Limb (tissue), 2 donors: ENCODE measurements around the gene RCBTB2.

Source experiments
- DNase-seq, 2 donors: peaks; one replicate each; pipeline ENCODE4 v3.0.0-alpha.2; 2016; ENCODE audit errors: extremely low spot score in 2 of 2

Gene RCBTB2

DNA sequence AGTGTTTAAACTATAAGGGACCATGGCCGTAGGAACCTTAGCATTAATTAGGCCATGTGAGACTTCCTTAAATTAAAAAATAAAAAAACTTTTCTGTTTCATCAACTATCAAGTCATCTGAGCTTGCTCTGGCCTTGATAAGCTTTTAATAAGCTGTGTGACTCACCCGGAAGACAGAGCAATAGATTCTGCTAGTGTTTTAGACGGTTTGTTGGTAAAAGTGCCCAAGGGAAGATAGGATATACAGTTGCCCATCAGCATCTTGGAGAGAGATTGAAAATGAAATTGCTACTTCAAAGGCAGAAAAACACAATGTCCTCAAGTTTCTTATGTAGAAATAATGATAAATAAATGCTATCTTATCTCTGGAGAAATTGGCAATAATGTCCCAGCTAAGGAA, 31.2 kb upstream of the RCBTB2 start:
- no peak for DNase-seq

DNA sequence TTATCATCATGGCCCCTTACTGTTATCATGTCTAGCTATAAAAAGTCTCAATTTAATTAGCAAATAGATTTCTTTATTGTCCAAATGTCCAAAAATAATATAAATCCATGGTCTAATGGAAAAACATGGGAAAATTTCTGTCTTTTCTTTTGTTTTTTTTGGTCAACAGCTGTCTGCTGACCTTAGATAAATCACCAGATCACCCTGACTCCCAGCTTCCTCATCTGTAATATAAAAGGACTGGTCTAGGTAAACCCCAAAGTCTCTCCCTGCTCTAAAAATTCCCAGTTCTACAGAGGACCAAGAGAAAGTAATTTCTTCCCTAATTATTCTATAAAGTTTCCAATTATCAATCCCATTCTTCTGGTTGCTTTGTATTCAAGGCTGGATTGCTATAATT, 30.7 kb upstream of the RCBTB2 start:
- no peak for DNase-seq

GRCh38 chr13:48562296-48563066, 29.6 kb upstream of the RCBTB2 start:
- DNase-seq: no peak

DNA sequence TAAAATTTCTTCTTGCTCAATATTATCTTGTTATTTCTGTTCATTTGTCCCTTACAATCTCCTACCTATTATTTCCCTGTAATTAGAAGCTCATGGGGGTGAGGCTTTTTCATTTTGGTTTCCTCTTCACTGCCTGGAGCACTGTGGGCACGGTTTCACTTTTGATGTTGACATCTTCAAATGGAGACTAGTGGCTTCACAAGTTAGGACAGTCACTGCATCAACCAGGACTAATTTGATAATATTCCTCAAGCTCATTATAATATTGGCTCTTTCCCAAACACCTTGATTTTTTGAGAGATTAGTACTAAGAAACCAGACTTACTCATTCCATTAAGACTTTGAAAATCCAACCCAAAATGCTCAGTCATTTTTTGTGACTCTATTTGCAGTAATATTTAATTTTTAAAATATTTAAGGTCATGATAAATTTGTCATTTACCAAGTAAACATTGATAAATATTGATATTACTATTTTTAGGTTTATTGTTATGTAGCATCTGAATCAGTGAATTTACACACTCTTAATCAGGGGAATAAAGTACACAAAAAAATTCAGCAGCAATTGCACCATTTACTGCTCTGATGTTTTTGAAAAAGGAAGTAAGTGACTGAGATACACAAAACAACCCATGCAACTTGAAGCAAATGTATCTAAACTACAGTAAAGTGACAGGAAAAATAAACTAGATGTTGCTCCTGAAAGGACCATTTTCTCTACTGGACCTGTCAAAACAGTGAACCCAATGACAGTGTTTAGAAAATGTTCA, 28.8 kb upstream of the RCBTB2 start:
- no peak for DNase-seq

DNA sequence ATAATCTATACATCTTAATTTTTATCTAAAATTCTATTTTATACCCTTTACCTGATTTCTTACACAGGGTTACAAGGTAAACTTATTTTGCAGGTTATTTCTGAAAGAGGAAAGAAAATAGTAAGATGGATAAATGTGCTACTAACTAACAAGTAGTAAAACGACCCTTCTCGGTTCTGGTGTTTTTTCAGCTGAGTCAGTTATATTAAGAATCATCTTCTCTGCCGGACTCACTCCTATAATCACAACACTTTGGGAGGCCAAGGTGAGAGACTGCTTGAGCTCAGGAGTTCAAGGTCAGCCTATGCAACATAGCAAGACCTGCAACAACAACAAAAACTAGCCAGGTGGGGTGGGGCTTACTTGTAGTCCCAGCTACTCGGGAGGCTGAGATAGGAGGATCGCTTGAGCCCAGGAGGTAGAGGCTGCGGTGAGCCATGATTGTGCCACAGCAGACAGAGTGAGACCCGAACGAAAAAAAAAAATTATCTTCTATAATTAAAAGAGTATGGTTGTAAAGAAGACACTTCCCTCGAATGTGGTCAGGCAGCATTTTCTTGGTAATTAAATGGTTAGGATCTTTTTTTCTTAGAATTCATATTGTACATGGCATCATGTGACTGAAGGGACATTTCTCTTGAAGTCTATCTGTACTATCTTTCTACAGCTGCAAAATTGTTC, 27.9 kb upstream of the RCBTB2 start:
- no peak for DNase-seq

GRCh38 chr13:48559638-48560320, 26.9 kb upstream of the RCBTB2 start:
- no peak for DNase-seq

- DNase-seq: no peak
Measured at GRCh38 chr13:48556817-48557216, 23.9 kb upstream of the RCBTB2 start.

GRCh38 chr13:48555441-48555840, 22.6 kb upstream of the RCBTB2 start:
- no peak for DNase-seq

- no peak for DNase-seq
Measured at GRCh38 chr13:48551329-48551728, 18.4 kb upstream of the RCBTB2 start.

DNA sequence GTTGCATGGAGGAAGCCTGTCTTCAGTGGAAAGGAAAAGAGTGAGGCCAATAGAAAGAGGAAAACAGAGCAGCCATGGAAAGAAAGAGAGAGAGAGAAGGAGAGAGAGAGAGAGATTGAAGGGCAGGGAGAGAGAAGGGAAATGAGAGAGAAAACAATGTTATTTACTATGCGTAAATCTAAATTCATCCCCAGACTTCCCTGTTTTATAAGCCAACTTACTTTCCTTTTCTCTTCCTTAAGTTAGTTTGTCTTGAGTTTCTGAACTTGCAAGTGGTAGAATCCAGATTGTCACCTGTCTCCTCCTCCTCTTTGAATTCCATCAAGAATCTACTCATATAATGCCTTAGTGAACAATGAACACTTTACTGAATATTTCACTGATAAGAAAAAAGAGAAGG, 16.8 kb upstream of the RCBTB2 start:
- no peak for DNase-seq

DNA sequence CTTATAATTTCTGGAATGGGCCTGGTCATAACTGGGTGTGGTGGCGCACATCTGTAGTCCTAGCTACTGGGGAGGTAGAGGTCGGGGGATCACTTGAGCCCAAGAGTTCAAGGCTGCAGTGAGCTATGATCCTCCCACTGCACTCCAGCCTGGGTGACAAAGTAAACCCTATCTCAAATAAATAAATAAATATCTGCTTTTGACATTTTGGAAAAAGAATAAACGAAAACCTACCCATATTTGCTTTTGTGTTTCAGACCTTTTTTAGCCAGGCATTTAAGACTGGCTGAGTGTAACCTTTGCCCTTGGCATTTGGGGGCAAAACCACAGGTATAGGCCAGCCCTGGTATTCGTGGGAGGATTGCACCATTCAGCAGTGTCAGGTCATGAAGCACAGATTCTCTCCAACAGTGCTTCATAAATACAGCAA, 14.8 kb upstream of the RCBTB2 start:
- DNase-seq: no peak

DNA sequence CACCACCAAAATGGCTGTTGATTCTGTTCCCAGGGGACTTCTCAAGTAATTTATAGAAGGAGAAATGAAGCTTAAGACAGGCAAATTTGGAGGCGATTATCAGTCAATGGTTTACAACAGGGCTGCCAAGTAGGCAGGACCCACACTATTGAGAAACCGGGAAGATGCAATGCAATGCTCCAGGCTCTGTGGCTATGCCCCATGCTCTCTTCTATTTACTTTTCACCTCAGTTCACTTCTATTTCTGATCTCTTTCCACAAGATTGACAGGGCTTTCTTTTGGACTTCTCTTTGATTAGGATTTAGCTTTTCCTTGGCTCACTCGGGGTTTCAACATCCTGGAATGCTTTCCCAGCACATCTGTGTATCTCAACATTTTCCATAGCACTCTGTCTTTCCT, 12.7 kb upstream of the RCBTB2 start:
- no peak for DNase-seq

DNA sequence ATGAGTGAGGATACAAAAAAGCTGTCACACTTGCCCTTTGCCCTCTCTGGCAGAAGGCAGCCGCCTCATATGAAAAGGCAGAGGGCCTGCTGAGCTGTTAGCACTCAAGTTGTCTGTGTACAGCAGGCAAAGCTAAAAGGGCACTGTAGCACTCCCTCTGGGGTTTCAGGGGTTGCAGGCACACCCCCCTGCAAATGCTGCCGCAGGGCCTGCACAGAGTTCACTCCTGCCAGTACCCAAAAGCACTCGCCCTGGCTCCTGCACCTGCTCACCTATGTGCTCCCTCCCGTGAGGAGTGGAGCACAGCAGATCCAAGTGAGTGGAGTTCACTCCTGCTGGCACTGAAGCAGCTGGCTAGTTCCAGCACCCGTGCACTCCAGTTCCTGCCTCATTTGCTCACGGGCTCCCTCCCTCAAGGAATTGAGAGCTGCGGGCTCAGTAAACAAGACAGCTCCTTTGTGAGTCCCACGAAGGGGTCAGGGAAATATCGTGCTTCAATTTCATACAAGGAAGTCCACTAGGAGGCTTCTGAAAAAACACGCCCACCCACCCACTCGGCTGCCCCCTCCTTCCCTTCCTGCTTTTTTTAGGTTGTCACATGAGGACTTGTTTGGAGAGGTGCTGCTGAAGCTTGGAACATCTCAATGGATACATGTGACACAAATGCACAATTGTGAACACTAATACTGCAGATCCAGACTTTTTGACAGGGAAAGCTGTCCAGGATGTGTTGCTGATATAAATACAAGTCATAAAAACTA, 9.9 kb upstream of the RCBTB2 start:
- peak; percentile 7 to 41 for DNase-seq

- DNase-seq: no peak
Measured at GRCh38 chr13:48542138-48542537, 9.3 kb upstream of the RCBTB2 start.

DNA sequence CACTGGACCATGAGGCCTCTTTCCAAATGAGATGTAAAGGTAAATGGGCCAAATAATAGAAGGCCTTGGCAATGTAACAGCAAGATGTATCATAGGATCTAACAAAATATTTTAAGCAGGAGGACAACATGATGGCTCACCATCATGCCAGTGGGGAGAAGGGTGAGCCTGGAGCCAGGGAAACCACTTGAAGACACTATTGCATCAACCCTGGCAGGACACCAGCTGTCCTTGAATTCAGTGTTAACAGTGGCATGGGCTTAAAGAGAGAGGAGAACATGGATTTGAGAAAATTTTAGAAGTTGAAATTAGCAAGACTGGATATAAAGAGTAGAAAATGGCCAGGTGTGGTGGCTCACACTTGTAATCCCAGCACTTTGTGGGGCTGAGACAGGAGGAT, 6.7 kb upstream of the RCBTB2 start:
- DNase-seq: no peak

GRCh38 chr13:48536621-48537250, 3.9 kb upstream of the RCBTB2 start:
- no peak for DNase-seq

DNA sequence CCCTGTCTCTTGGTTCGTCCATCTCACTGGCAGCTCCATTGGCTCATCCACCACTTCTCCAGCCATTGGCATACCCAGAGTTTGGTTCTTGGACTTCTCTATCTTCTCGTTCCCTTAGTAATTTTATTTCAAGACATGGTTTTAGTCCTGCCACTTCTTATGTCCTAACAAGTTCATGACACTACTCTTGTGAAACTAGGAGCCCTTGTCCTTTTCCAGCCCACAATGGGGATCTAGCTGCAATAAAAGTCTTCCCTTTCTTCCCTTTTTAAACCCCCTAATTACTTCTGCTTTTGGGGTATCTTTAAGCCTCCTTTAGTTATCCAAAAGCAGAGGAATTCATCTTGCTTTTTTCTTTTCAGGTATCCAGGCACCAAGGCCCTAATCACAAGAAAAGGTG, 2.9 kb upstream of the RCBTB2 start:
- DNase-seq: no peak

DNA sequence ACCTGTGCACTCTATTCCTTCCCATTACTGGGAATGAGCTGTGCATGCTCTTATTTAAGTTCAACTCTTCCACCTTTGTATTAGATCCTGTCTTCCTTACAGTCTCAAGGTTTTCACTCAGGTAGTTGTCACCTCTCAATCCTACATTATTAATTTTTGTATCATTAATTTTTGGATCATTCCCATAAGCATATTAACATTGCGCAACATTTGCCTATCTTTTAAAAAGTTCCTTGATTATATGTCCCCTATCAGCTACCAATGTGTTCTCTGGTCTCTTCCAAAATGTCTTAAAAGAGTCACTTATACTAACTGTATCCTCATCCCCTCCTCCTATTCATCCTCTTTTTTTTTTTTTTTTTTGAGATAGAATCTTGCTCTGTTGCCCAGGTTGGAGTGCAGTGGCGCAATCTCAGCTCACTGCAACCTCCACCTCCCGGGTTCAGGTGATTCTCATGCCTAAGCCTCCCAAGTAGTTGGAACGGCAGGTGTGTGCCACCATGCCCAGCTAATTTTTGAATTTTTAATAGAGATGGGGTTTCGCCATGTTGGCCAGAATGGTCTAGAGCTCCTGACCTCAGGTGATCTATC, 2.1 kb upstream of the RCBTB2 start:
- no peak for DNase-seq

DNA sequence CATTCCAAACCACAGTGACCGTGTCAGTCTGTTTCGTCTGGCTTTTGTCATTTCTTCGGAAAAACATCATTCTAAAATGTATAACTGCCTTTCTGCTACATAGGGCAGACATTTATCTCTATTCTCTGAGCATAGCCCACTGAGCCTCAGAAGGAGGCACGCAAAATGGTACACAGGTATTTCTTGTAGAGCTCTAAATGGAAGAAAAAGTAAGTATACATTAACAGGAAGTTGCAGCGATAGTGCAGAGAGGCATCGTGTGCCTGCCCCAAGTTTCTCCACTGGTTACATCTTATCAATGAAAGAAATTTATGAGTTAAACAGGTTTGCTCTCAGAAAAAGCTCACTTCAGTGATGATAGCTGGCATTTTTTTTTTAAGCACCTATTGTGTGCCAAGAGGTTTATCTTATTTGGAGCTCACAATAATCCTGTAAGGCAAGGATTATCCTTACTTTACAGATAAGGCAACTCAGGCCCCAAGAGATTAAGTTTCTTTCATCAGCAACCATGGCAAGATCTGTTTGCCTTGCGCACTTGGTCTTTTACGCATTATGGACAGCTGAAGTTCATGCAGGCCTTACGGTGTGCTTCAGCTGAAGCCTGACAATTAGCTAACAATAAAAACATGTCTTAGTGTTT, 1.2 kb upstream of the RCBTB2 start:
- DNase-seq: no peak

DNA sequence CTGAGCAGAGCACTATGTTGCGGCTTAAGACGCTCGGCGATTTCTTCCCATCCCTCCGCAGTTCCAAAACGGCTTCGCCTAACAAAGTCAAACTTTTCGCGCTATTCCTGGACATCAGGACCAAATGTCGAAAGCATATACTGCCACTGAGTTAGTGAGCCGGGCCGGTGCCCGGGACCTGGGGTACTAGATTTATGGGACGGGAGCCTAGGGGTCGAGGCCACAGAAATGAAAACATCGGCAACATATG, 699 bp downstream of the RCBTB2 start:
- DNase-seq: peak in 1 of 2 donors; percentile 60
